ENCODE measurements around the gene CC2D1A.

CC2D1A gene

GRCh38 chr19:13905634-13906520, at the start of gene CC2D1A, which contains the start of gene BRME1:
Gene CC2D1A, plus strand, starts transcription at chr19:13906201. Its CDS starts 241 bp downstream, at chr19:13906442.
Gene BRME1, minus strand, starts transcription at chr19:13906117. Its CDS starts 1,225 bp downstream, at chr19:13904892.
- no peak for FAIRE-seq

DNA sequence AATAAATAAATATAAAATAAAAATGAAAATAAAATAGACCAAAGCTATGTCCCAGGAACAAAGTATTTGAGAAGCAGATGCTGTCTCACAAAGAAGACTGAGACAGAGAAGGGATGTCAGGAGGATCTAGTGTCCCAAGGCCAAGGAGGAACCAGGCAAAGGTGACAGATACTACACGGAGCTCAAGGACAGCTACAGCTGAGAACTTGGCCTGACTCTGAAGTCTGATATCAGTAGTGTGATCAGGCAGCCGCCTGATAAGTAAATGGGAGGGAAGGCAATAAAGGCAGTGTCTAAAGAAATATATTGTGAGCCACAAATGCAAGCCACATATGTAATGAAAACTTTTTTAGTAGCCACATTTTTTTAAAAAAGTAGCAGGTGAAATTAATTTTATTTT, 49.5 kb upstream of the CC2D1A start:
- no peak for FAIRE-seq

GRCh38 chr19:13859361-13859880, 46.6 kb upstream of the CC2D1A start:
- FAIRE-seq = no peak

DNA sequence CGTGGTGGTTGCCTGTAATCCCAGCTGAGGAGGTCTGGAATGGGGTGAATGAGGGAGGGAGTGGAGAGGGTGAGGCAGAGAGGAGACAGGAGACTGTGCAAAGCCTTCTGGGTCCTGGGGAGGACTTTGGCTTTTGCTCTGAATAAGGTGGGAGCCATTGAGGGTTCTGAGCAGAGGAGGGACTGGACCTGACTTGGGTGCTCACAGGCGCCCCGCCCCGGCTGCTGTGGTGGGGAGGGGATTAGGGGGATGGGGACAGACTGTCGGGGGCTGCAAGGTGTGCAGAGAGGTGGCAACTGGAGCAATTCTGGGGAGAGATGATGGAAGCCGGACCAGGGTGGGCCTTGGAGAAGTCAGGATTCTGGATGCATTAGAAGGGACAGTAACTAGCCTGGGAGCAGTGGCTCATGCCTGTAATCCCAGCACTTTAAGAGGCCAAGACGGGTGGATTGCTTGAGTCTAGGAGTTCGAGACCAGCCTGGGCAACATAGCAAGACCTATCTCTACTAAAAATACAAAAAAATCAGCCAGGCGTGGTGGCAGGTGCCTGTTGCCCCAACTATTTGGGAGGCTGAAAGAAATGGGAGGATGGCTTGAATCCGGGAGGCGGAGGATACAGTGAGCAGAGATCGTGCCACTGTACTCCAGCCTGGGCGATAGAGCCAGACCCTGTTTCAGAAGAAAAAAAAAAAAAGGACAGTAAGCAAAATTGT, 45.2 kb upstream of the CC2D1A start:
- FAIRE-seq = no peak

DNA sequence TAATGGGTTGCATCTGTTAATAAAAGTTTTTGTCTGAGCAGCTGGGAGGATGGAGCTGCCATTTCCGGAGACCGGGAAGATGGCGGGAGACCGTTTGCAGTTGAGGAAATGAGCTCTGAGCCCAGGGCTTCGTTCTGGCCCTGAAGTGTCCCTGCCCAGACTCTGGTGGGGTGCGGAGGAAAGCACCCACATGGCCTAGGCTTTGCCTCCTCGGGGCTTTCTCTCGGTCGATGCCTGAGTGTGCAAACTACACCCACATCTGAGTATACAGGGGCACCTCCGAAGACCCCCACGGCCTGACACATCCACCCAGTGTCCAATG, 44.6 kb upstream of the CC2D1A start:
- FAIRE-seq = no peak

DNA sequence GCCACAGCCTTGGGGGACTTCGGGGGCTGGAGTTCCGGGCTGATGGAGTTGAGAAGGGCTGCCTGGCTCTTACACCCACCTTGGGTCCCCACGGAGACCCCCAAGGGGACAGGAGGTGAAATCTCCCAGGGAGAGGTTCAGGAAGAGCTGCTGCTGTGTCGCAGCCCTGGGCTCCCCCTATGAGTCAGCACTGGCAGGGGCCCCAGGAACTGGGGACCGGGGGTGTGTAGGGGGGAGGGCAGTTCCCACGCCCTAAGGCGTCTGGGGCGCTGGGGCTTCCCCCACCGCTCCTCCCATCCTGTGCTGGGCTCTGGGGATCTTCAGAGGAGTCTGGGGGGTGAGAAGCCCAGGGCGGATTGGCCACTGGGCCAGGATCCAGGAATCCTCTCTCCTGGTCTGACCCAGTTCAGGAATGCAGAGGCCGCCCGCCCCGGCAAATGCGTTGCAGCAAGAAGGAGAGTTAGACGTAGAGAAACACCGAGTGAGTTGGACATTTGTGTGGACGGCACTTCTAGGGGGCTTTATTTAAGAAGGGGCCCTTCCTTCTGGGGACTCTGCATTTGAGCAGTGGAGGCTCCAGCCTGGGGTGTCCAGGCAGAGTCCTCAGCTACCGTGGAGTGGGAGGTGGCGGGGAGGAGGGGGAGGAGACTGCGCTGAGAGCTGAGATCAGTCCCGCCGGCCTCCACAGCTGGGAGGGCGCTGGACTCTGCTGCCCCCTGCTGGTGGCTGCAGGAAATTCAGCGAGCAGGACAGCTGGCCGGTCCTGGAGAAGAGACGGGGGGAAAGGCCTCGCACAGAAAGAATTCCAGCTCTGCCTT, 44.1 kb upstream of the CC2D1A start:
- peak; percentile 93 for FAIRE-seq

GRCh38 chr19:13864046-13864666, 41.8 kb upstream of the CC2D1A start:
- FAIRE-seq = no peak

DNA sequence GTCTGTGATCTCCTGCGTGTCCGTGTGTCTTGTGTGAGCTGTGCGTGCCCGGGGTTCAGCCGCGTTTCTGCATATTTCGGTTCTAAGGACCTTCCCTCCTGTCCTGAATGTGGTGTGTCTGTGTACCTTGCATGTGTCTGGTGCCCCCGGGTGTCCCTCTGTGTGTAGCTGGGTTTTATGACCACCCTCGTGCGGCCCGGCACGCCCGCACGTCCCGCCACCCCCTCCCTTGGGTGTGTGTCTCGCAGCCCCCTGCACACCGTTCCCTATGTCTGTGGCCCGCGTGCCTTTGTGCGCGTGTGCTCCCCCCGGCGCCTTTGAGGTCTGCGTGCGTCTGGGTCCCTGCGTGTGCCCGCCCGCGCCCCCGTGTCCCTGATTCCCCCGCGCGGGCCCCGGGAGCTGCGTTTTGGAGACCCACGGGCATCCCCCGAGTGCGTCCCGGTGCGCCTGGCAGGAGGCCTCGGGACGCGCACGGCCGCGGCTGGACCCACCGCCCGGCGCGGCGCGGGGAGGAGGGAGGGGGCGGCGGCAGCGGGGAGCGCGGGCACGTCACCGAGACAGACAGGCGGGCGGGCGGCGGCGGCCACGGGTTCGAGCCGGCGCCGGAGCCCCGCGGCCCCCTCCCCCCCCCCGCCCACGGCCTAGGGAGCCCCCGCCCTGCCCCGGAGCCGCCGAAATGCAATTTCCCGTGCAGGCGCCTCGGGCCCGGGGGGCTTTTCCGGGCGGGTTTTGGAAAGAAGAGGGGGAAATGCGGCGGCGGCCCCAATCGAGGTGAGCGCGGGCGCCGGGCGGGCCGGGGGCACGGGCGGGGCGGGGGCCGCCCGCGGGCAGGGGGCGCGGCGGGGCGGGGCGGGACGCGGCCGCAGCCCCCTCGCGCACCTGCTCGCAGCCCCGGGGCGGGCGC, 41.1 kb upstream of the CC2D1A start:
- FAIRE-seq = no peak

DNA sequence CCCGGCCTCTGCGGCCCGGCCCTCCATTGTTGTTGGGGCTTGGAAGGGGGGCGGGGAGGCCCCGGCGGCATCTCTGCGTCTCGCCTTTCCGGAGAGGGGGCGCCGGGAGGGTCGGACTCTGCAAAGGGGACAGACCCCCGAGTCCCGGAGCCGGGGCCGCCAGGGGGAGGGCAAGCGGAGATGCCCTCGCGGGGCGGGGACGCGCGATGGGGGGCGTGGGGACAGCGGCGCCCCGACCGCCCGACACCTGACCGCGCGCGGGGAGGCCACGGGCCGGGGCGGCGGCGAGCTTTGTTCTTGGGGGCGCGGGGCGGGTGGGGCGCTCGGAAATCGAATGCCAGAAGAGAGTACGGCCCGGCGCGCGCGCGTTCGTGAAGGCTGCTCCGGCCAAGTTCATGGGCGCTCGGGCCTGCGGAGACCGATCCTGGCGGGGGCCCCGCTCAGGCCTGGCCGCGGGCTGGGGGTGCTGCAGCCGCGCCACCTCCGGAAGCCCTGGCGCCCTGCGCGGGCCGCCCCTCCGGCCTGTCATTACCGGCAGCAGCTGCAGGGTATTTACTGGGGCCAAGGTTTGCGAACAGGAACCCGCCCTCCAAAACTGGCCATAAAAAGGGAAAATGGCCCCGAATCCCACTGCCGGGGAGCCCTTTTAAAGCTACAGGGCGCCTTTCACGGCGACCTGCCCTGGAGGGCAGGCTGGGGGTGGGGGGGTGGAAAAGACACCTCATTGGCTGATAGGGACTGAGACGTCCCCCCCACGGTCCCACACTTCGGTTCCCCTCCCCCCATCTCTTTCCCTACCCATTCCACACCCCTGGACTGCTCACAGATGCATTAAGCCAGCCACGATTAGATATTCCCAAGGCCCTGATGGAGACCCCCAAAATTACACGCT, 40.2 kb upstream of the CC2D1A start:
- no peak for FAIRE-seq

- no peak for FAIRE-seq
Observed at GRCh38 chr19:13866463-13867046, 39.4 kb upstream of the CC2D1A start.

- FAIRE-seq = no peak
Observed at GRCh38 chr19:13868663-13869062, 37.3 kb upstream of the CC2D1A start.

DNA sequence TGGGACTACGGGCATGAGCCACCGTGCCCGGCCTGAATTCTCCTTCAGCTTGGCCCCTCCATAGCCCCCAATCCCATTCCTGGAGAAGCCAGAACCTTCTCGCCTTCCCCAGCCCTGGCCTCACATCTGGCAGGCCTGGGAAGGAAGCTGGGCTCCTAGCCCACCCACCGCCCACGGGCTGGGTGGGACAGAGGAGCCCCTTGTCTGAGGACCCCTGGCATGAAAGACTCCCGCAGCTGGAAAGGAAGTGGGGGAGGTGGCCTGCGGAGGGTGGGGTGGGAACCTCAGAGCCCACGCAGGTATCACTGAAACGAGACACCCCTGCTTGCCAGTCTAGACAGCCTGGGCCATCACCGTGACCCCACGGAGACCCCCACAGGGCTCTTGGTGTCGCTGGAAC, 36.7 kb upstream of the CC2D1A start:
- no peak for FAIRE-seq

DNA sequence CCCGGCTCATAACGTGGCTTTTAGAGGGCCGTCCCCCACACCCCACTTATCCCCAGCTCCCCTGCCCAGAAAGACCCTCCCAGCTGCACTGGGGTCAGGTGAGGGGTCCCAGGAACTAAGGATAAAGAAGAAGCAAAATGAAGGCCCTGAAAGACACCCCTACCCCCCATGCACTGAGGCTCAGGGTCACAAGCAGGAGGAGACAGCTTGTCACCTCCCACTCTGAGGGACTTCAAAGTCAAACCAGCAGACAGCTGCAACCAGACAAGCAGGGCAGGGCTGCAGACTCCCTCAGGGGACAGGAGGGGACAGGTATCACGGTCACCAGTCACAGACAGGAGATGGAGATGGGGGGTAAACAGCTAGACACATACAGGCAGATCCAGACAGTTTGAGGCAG, 35.1 kb upstream of the CC2D1A start:
- no peak for FAIRE-seq

- FAIRE-seq = no peak
Observed at GRCh38 chr19:13872339-13872694, 33.7 kb upstream of the CC2D1A start.

- no peak for FAIRE-seq
Observed at GRCh38 chr19:13872695-13873389, 33.2 kb upstream of the CC2D1A start.

DNA sequence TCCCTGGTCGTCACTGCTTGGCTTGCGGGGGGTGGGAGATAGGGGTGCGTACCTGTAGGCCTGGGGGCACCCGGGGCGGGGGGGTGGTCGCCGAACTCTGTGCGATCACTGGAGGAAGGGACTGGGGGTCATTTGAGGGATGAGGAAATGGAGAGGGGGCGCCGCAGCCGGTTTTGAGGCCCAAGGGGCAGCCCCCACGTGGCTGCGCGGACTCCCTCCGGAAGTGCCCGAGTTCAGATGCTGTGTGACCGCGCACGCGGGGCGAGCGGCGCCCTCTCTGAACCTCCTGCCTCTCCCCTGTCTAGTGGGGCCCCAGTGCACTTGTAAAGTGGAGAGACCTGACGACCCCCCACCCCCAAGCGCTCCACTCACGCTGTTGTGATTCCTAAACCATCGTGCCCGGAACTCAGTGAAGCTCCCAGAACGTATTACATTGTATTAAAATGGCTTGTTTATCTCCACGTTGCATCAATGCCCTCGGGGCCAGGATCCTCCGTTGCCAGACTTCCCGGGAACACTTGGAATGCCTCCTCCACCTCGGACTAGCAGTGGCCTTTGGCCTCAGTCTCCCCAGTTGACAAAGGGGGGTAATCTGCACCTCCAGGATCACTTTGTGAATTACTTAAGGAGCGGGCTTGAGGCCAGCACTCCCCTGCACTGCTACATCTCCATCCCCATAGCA, 32.0 kb upstream of the CC2D1A start:
- no peak for FAIRE-seq

DNA sequence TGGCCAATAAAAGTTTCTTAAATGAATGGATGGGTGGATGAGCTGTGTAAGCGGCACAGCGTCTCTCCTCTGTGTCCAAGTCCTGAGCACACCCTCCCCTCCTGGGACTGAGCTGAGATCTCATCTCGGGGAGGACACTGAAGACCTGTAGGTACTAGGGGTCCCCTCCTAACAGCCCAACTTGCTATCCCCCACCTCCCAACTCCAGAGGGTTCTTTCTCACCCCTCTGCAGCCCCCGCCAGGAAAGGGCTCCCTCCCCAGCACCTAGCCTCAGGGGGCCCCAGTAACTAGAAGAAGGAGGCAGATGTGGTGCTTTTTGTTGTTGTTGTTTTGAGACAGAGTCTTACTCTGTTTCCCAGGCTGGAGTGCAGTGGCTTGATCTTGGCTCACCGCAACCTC, 30.2 kb upstream of the CC2D1A start:
- FAIRE-seq = no peak

GRCh38 chr19:13876834-13877233, 29.2 kb upstream of the CC2D1A start, which contains the start of gene NANOS3:
Gene NANOS3, plus strand, starts transcription at chr19:13877134. Its CDS starts 115 bp downstream, at chr19:13877249.
- FAIRE-seq = no peak

DNA sequence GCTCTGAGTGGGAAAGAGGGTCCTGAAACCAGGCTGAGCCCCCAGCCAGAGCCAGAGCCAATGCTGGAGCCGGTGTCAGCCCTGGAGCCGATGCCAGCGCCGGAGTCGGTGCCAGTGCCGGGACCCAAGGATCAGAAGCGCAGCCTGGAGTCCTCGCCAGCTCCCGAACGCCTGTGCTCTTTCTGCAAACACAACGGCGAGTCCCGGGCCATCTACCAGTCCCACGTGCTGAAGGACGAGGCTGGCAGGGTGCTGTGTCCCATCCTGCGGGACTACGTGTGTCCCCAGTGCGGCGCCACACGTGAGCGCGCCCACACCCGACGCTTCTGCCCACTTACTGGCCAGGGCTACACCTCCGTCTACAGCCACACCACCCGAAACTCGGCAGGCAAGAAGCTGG, 28.7 kb upstream of the CC2D1A start:
- FAIRE-seq = no peak

Data from G401.6 (cell line).